T-cell (primary cell): ENCODE measurements around the gene TPRG1L. TPM values are rescaled to one million over a fixed set of nuclear protein-coding genes. Genes with fewer than 3 reads are reported as not detected.
A peak's percentile ranks its signal among the peaks of the same experiment; 100 is the strongest.
"Not testable (repeated sequence)": the region's sequence is repeated elsewhere in the genome, so short reads cannot be mapped to it uniquely, and the experiment has no call there.

Source experiments
- ATAC-seq, 4 experiments: fragments of 200-7000 bp in 3 of 4; fragments of 150-1000 bp in 1 of 4; cut with Tn5 transposase; replicated peaks in 1 of 4; 1 replicate in 3 of 4; 2 replicates in 1 of 4; pipeline ENCODE4 v1.10.0; 2021; ENCODE audit warnings: moderate library complexity in 3 of 4, mild to moderate bottlenecking in 2 of 4, moderate number of reproducible peaks in 1 of 4
- CTCF ChIA-PET, 2 donors: fragments of 300-600 bp; sonication (Branson Sonifier 250); formaldehyde crosslinking; loops; one replicate each; lab custom pipeline; 2022; ENCODE audit warnings: antibody characterized with exemption in 2 of 2; lab: Charles Lee
- POLR2A ChIA-PET, 2 donors: fragments of 300-600 bp; sonication (Branson Sonifier 250); formaldehyde crosslinking; loops; one replicate each; lab custom pipeline; 2022; ENCODE audit warnings: antibody characterized with exemption in 2 of 2; lab: Charles Lee
- DNase-seq, 35 experiments: peaks; one replicate each; pipeline versions ENCODE4 v3.0.0 to v3.0.0-alpha.2; 2013 to 2023
- H3K27ac ChIP-seq: one replicate; pipeline ENCODE4 v1.5.1; 2013; ENCODE audit warnings: low read length
- H3K27me3 ChIP-seq, 2 experiments: replicated peaks in 1 of 2; 1 replicate in 1 of 2; 2 replicates in 1 of 2; pipeline versions ENCODE4 v1.6.1 to v1.7.0; 2013; ENCODE audit warnings: low read length in 1 of 2, mixed read lengths in 1 of 2; ENCODE audit not compliant: control insufficient read depth in 2 of 2, insufficient read depth in 2 of 2; ENCODE audit errors: extremely low read depth in 1 of 2
- H3K36me3 ChIP-seq, 2 donors: 1 replicate in 1 of 2; 2 replicates in 1 of 2; pipeline versions ENCODE4 v1.6.1 to v1.7.0; 2013; ENCODE audit warnings: low read length in 1 of 2; ENCODE audit not compliant: control insufficient read depth in 2 of 2, insufficient read depth in 1 of 2; ENCODE audit errors: extremely low read depth in 1 of 2
- H3K4me1 ChIP-seq, 2 experiments: 1 replicate in 1 of 2; 2 replicates in 1 of 2; pipeline versions ENCODE4 v1.6.1 to v1.7.0; 2013; ENCODE audit warnings: low read length in 2 of 2, mixed read lengths in 1 of 2; ENCODE audit not compliant: insufficient read depth in 2 of 2, control insufficient read depth in 1 of 2; ENCODE audit errors: extremely low read depth in 1 of 2
- H3K4me3 ChIP-seq, 2 donors: 1 replicate in 1 of 2; 2 replicates in 1 of 2; pipeline versions ENCODE4 v1.5.1 to v1.7.0; 2013; ENCODE audit warnings: mild to moderate bottlenecking in 2 of 2, low read length in 1 of 2, moderate library complexity in 1 of 2; ENCODE audit not compliant: control insufficient read depth in 1 of 2; ENCODE audit errors: extremely low read depth in 1 of 2
- H3K9me3 ChIP-seq: 2 replicates; pipeline ENCODE4 v1.7.0; 2013
- H3K27ac Mint-ChIP-seq, 2 donors: one replicate each; pipeline ENCODE4 v1.8.0; 2020 to 2021; ENCODE audit warnings: mild to moderate bottlenecking in 2 of 2, mixed read lengths in 2 of 2
- H3K27me3 Mint-ChIP-seq, 2 donors: one replicate each; pipeline ENCODE4 v1.8.0; 2021 to 2022; ENCODE audit warnings: mixed read lengths in 2 of 2
- H3K36me3 Mint-ChIP-seq: one replicate; pipeline ENCODE4 v1.8.0; 2021; ENCODE audit warnings: mixed read lengths
- H3K4me1 Mint-ChIP-seq, 3 donors: one replicate each; pipeline ENCODE4 v1.8.0; 2020 to 2022; ENCODE audit warnings: mixed read lengths in 3 of 3, mild to moderate bottlenecking in 1 of 3
- H3K4me3 Mint-ChIP-seq, 3 donors: one replicate each; pipeline ENCODE4 v1.8.0; 2020 to 2022; ENCODE audit warnings: mild to moderate bottlenecking in 3 of 3, mixed read lengths in 3 of 3, moderate library complexity in 3 of 3
- H3K9me3 Mint-ChIP-seq, 3 donors: one replicate each; pipeline ENCODE4 v1.8.0; 2020 to 2022; ENCODE audit warnings: mixed read lengths in 3 of 3
- WGBS: methylation state at CpG from one replicate; pipeline ENCODE4 v1.1.5; 2013; ENCODE audit warnings: missing lambda C conversion rate; ENCODE audit not compliant: insufficient coverage; 5-methylcytosine and 5-hydroxymethylcytosine counted together
- total RNA-seq, 35 experiments: library from RNA in 6 of 35; stranded (reverse) in 6 of 35; fragments of 120-200 nt in 1 of 35; gene quantifications; one replicate each; pipeline versions ENCODE4 v1.2.1 to v1.2.4 and lab custom pipeline; 2013 to 2026

TPRG1L gene
- total RNA-seq: 10 to 100 TPM; 36.7 to 48.5 (median 45.4) TPM
- 38.3 TPM for total RNA-seq (2013)
- 9.2 to 107 (median 52.3) reads per million in 29 experiments for total RNA-seq (lab: John Stamatoyannopoulos, UW)

GRCh38 chr1:3624200-3625136 lies at the start of gene TPRG1L:
TPRG1L (plus strand) TSS chr1:3625015; CDS start chr1:3625073, 58 bp downstream.
- ATAC-seq (peak; percentile 91 to 95 (median 93)), DNase-seq (peak; percentile 94 to 99 (median 98))
- POLR2A ChIA-PET: no interaction called here
- Mint-ChIP-seq H3K9me3 (no peaks in the 10 kb centered on the region), H3K36me3 (peaks cover 13% of the 10 kb centered on the region), H3K27ac (peak within 1 kb of the TSS; percentile 80 to 92), H3K4me3 (peak within 1 kb of the TSS; percentile 84 to 99 (median 98)), H3K4me1 (peaks cover 42 to 48% (median 47%) of the 10 kb centered on the region in 3 donors), H3K27me3 (no peaks in the 10 kb centered on the region)
- peak within 1 kb of the TSS; percentile 62 to 68 for H3K4me3 ChIP-seq
- peak within 1 kb of the TSS; percentile 47 for H3K27ac ChIP-seq
- peaks cover 9 to 19% of the 10 kb centered on the region in 2 donors for H3K36me3 ChIP-seq
- under 1% methylated on average over 102 of the region's 108 CpGs for WGBS
- CTCF ChIA-PET: no interaction called here
- no peaks in the 10 kb centered on the region for H3K27me3 ChIP-seq
- peaks cover 10 to 35% of the 10 kb centered on the region in 2 experiments for H3K4me1 ChIP-seq
- H3K9me3 ChIP-seq: no peaks in the 10 kb centered on the region

GRCh38 chr1:3575515-3575914 lies 49.3 kb upstream of the TPRG1L start:
- H3K4me1 ChIP-seq, H3K27me3 Mint-ChIP-seq, H3K4me3 Mint-ChIP-seq, H3K27me3 ChIP-seq, POLR2A ChIA-PET, H3K4me3 ChIP-seq, CTCF ChIA-PET, ATAC-seq, H3K36me3 ChIP-seq, H3K9me3 ChIP-seq, H3K27ac ChIP-seq, H3K9me3 Mint-ChIP-seq, H3K27ac Mint-ChIP-seq, DNase-seq, H3K36me3 Mint-ChIP-seq, H3K4me1 Mint-ChIP-seq: not testable (repeated sequence)
- WGBS: 67% methylated on average over 4 of the region's 6 CpGs

GRCh38 chr1:3575993-3576392 lies 48.8 kb upstream of the TPRG1L start:
- WGBS: 87% methylated on average over 5 of the region's 15 CpGs
- no peaks in the 10 kb centered on the region for H3K9me3 Mint-ChIP-seq

GRCh38 chr1:3577300-3577699 lies 47.5 kb upstream of the TPRG1L start:
- Histone ChIP-seq H3K9me3 (no peaks in the 10 kb centered on the region), H3K27ac (no peak overlapping the region), H3K4me1 (no peaks in the 10 kb centered on the region), H3K36me3 (no peaks in the 10 kb centered on the region), H3K27me3 (peaks cover 0 to 17% of the 10 kb centered on the region in 2 experiments), H3K4me3 (no peak overlapping the region)
- 93% methylated on average over 5 of the region's 7 CpGs for WGBS
- DNase-seq (no peak), ATAC-seq (no peak)
- Mint-ChIP-seq H3K4me3 (no peak overlapping the region), H3K4me1 (no peaks in the 10 kb centered on the region), H3K9me3 (no peaks in the 10 kb centered on the region), H3K27ac (no peak overlapping the region), H3K27me3 (no peaks in the 10 kb centered on the region), H3K36me3 (no peaks in the 10 kb centered on the region)
- POLR2A ChIA-PET: no interaction called here
- CTCF ChIA-PET: no interaction called here

More at GRCh38 chr1:3575993-3576392, 48.8 kb upstream of the TPRG1L start:
- H3K4me3 Mint-ChIP-seq: no peak overlapping the region
- Histone ChIP-seq H3K4me1 (no peaks in the 10 kb centered on the region), H3K4me3 (no peak overlapping the region), H3K36me3 (no peaks in the 10 kb centered on the region), H3K27me3 (peaks cover 0 to 10% of the 10 kb centered on the region in 2 experiments), H3K27ac (no peak overlapping the region), H3K9me3 (no peaks in the 10 kb centered on the region)
- H3K27ac Mint-ChIP-seq: no peak overlapping the region
- ATAC-seq: no peak
- DNase-seq: no peak
- H3K27me3 Mint-ChIP-seq: no peaks in the 10 kb centered on the region
- no peaks in the 10 kb centered on the region for H3K4me1 Mint-ChIP-seq
- ChIA-PET CTCF (no interaction called here), POLR2A (no interaction called here)
- H3K36me3 Mint-ChIP-seq: no peaks in the 10 kb centered on the region

- Mint-ChIP-seq H3K9me3 (no peaks in the 10 kb centered on the region), H3K4me1 (no peaks in the 10 kb centered on the region), H3K27ac (no peak overlapping the region), H3K36me3 (no peaks in the 10 kb centered on the region), H3K27me3 (no peaks in the 10 kb centered on the region), H3K4me3 (no peak overlapping the region)
- no peaks in the 10 kb centered on the region for H3K4me1 ChIP-seq
- H3K4me3 ChIP-seq: no peak overlapping the region
- no peak for ATAC-seq
- H3K27ac ChIP-seq: no peak overlapping the region
- 76% methylated on average over 20 of the region's 27 CpGs for WGBS
- CTCF ChIA-PET: no interaction called here
- no peak for DNase-seq
- no peaks in the 10 kb centered on the region for H3K36me3 ChIP-seq
- H3K27me3 ChIP-seq: peaks cover 0 to 17% of the 10 kb centered on the region in 2 experiments
- POLR2A ChIA-PET: no interaction called here
- H3K9me3 ChIP-seq: no peaks in the 10 kb centered on the region
Measured at GRCh38 chr1:3577711-3578432, 46.9 kb upstream of the TPRG1L start.

GRCh38 chr1:3578433-3578805 lies 46.4 kb upstream of the TPRG1L start:
- no peak for ATAC-seq
- Histone ChIP-seq H3K9me3 (no peaks in the 10 kb centered on the region), H3K4me1 (no peaks in the 10 kb centered on the region), H3K4me3 (no peak overlapping the region), H3K36me3 (no peaks in the 10 kb centered on the region), H3K27ac (no peak overlapping the region), H3K27me3 (peaks cover 0 to 17% of the 10 kb centered on the region in 2 experiments)
- POLR2A ChIA-PET: no interaction called here
- no peak for DNase-seq
- Mint-ChIP-seq H3K27me3 (no peaks in the 10 kb centered on the region), H3K36me3 (no peaks in the 10 kb centered on the region), H3K9me3 (no peaks in the 10 kb centered on the region), H3K4me1 (no peaks in the 10 kb centered on the region), H3K27ac (no peak overlapping the region), H3K4me3 (no peak overlapping the region)
- WGBS: 79% methylated on average over 8 of the region's 8 CpGs
- CTCF ChIA-PET: no interaction called here
